ENCODE data around the gene TRAPPC10.
"Not testable (repeated sequence)": the region's sequence is repeated elsewhere in the genome, so short reads cannot be mapped to it uniquely, and the experiment has no call there.

The TRAPPC10 gene

GRCh38 chr21:44140552-44140932, 128.4 kb downstream of the TRAPPC10 start:
- not testable (repeated sequence) for DNase-seq (ENCODE audit: low read depth, low spot score); H3K27ac ChIP-seq; H3K9me3 ChIP-seq (ENCODE audit: low read depth, low read length); H3K4me3 ChIP-seq; H3K36me3 ChIP-seq (ENCODE audit: insufficient read depth, low read length); H3K9ac ChIP-seq (ENCODE audit: insufficient read length)

DNA sequence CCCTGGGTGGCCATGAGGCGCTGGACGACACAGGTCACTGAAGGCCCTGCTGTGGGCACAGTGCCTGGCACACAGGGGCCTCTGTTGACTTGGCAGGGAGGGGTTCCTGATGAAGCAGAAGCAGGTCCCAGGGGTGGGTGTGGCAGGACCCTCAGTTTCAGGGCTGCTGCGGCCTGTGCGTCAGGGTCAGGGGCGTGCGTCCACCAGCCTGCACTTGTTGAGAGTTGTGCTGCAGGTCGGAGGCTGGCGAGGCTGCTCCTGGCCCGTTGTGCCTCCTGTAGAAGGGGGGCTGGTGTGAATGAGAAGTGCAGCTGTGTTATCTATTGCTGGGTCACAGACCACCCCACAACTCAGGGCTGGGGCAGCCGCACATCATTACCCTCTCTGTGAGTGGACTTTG, 130.4 kb downstream of the TRAPPC10 start:
- not testable (repeated sequence) for H3K9ac ChIP-seq (ENCODE audit: insufficient read length); H3K4me3 ChIP-seq; H3K9me3 ChIP-seq (ENCODE audit: low read depth, low read length); DNase-seq (ENCODE audit: low read depth, low spot score); H3K36me3 ChIP-seq (ENCODE audit: insufficient read depth, low read length); H3K27ac ChIP-seq

- not testable (repeated sequence) for H3K9ac ChIP-seq (ENCODE audit: insufficient read length); H3K36me3 ChIP-seq (ENCODE audit: insufficient read depth, low read length); DNase-seq (ENCODE audit: low read depth, low spot score); H3K9me3 ChIP-seq (ENCODE audit: low read depth, low read length); H3K27ac ChIP-seq; H3K4me3 ChIP-seq
These were observed 131.3 kb downstream of the TRAPPC10 start for GRCh38 chr21:44143380-44143779.

DNA sequence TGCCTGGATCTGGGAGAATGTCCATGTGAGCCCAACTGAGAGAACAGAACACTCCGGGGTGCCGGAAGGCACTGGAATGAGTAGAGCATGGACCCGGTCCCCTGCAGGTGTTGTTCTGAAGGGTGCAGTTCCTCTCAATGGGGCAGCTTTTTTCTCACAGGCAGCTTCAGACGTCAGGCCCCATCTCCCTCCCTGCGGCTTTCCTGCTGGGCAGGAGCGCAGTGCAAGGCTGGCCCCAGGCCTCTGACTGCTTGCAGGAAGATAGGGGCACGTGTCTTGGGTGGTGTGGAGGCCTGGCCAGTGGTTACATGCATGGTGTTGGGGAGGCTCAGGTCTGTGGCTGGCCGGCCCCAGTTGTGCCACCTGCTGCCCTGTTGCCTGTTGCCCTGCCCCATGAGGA, 131.9 kb downstream of the TRAPPC10 start:
- not testable (repeated sequence) for H3K9me3 ChIP-seq (ENCODE audit: low read depth, low read length); H3K9ac ChIP-seq (ENCODE audit: insufficient read length); H3K4me3 ChIP-seq; H3K27ac ChIP-seq; DNase-seq (ENCODE audit: low read depth, low spot score); H3K36me3 ChIP-seq (ENCODE audit: insufficient read depth, low read length)

GRCh38 chr21:44144784-44145602, 132.9 kb downstream of the TRAPPC10 start:
- not testable (repeated sequence) for H3K9ac ChIP-seq (ENCODE audit: insufficient read length); DNase-seq (ENCODE audit: low read depth, low spot score); H3K9me3 ChIP-seq (ENCODE audit: low read depth, low read length); H3K36me3 ChIP-seq (ENCODE audit: insufficient read depth, low read length); H3K4me3 ChIP-seq; H3K27ac ChIP-seq

- not testable (repeated sequence) for DNase-seq (ENCODE audit: low read depth, low spot score); H3K27ac ChIP-seq; H3K36me3 ChIP-seq (ENCODE audit: insufficient read depth, low read length); H3K9me3 ChIP-seq (ENCODE audit: low read depth, low read length); H3K9ac ChIP-seq (ENCODE audit: insufficient read length); H3K4me3 ChIP-seq
These were observed 133.5 kb downstream of the TRAPPC10 start for GRCh38 chr21:44145616-44146015.

DNA sequence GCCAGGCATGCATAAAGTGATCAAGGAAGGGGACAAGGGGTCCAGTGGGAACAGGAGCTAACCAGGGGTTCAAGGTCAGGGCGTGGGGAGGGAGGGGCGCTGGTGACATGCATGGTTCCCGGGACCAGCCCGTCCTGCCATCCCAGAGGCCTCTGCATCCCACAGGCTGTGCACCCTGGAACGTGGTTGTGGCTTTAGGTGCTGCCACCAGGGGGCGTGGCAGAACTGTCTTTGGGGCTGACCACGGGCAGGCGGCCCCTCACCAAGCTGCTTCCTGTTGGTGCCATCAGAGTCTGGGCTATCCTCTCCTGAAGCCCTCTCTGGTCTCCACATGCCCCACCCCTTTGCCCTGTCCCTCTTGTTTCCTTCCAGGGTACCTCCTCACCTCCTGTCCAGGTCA, 135.0 kb downstream of the TRAPPC10 start:
- not testable (repeated sequence) for H3K36me3 ChIP-seq (ENCODE audit: insufficient read depth, low read length); H3K9me3 ChIP-seq (ENCODE audit: low read depth, low read length); H3K9ac ChIP-seq (ENCODE audit: insufficient read length); DNase-seq (ENCODE audit: low read depth, low spot score); H3K4me3 ChIP-seq; H3K27ac ChIP-seq

DNA sequence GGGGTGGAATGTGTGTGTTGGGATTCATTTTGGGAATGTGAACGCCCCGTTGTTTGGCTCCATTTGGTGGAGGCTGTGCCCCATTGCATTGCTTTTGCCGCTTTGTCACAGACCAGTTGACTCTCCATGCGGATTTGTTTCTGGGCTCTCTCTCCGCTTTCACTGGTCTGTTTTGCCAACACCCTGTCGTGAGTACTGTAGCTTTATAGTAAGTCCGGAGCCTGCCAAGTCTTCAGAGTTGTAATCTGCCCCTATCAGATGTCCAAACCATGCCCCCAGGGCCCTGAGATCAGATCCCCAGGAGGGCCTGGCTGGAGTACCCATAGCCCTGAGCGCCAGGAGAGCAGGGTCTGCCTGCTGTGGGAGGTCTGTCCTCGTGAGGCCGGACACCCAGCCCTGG, 138.1 kb downstream of the TRAPPC10 start:
- H3K9me3 ChIP-seq (ENCODE audit: low read depth, low read length); DNase-seq (ENCODE audit: low read depth, low spot score); H3K4me3 ChIP-seq: not testable (repeated sequence)

GRCh38 chr21:44153214-44153888, 141.2 kb downstream of the TRAPPC10 start:
- not testable (repeated sequence) for H3K9me3 ChIP-seq (ENCODE audit: low read depth, low read length)

More for the DNA sequence above, 138.1 kb downstream of the TRAPPC10 start:
- H3K9ac ChIP-seq (ENCODE audit: insufficient read length); H3K36me3 ChIP-seq (ENCODE audit: insufficient read depth, low read length); H3K27ac ChIP-seq: not testable (repeated sequence)

DNA sequence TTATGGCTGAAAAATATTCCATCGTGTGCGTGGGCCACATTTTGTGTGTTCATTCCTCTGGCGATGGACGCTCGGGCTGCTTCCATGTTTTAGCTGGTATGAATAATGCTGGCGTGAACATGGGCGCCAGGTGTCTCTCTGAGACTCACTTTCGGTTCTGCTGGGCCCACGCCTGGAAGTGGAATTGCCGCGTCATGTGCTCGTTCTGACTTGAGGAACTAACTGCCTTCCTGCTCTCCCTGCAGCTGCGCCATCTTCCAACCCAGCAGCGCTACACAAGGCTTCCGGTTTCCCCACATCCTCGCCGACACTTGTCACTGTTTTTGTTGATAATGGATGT, 141.8 kb downstream of the TRAPPC10 start:
- H3K9me3 ChIP-seq (ENCODE audit: low read depth, low read length); H3K27ac ChIP-seq; DNase-seq (ENCODE audit: low read depth, low spot score); H3K4me3 ChIP-seq; H3K36me3 ChIP-seq (ENCODE audit: insufficient read depth, low read length); H3K9ac ChIP-seq (ENCODE audit: insufficient read length): not testable (repeated sequence)

More at GRCh38 chr21:44153214-44153888, 141.2 kb downstream of the TRAPPC10 start:
- H3K27ac ChIP-seq; H3K4me3 ChIP-seq; DNase-seq (ENCODE audit: low read depth, low spot score); H3K9ac ChIP-seq (ENCODE audit: insufficient read length); H3K36me3 ChIP-seq (ENCODE audit: insufficient read depth, low read length): not testable (repeated sequence)

DNA sequence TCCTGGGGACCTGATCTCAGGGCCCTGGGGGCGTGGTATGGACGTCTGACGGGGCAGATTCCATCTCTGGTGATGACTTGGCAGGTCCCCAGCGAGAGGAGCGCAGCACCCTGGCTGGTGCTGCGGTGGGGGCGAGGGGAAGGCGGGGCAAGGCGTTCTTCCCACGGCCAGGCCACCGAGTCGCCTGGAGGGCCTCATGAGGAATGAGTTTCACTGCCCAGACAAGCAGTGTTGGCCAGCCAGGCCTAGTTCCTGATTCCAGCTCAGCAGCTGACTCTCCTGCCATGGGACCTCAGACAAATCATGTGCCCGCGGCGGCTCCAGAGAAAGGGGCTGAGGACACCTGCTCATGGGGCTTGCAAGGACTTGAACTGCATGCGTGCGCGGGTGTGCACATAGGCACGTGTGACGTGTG, 142.7 kb downstream of the TRAPPC10 start:
- H3K9ac ChIP-seq (ENCODE audit: insufficient read length); H3K36me3 ChIP-seq (ENCODE audit: insufficient read depth, low read length); DNase-seq (ENCODE audit: low read depth, low spot score); H3K9me3 ChIP-seq (ENCODE audit: low read depth, low read length); H3K27ac ChIP-seq; H3K4me3 ChIP-seq: not testable (repeated sequence)

DNA sequence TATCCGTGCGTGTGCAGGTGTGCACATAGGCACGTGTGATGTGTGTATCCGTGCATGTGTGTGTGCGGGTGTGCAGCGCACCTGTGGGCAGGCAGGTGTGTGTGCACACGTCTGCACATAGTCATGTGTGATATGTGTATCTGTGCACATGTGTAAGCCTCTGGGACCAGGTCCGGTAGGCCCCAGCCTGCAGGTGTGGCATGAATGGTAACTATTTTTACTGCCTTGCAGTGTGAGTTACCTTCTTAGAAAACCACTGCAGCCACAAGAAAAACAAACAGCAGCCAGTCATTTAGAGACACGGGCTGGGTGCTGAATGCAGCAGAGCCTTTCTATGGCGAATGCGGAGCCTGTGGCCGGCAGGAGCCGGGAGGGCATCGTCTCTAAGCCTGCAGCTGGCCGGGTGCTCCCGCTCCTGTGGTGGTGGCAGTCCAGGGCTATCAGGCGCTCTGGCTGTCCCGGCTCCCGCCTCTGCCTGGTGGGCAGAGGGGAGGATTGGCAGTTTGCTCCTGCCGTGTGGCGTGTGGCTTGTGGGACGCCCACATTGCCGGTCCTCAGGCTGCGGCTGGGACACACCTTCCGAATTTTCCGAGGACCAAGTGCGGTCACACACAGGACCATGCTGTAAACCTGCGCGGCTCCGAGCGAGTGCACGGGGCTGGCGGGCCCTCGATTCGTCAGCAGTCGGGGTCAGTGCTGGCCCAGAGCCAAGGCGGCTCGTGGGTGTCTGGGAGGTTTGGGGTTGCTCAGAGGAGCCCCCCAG, 143.3 kb downstream of the TRAPPC10 start:
- H3K9ac ChIP-seq (ENCODE audit: insufficient read length); H3K36me3 ChIP-seq (ENCODE audit: insufficient read depth, low read length); H3K27ac ChIP-seq; DNase-seq (ENCODE audit: low read depth, low spot score); H3K4me3 ChIP-seq; H3K9me3 ChIP-seq (ENCODE audit: low read depth, low read length): not testable (repeated sequence)

DNA sequence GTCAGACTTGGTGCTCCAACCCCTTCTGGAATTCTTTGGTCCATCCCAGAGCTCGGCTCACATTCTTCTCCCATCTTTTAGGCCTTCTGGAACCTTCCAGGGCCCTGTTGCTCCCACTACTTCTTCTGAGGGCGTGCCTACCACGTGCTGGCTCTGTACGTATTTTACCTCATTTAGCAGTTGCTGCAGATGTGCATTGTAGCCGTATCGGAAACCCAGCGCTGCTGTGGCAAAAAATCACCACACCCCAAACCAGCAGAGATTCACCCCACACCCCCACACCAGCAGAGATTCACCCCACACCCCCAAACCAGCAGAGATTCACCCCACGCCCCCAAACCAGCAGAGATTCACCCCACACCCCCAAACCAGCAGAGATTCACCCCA, 143.9 kb downstream of the TRAPPC10 start:
- H3K36me3 ChIP-seq (ENCODE audit: insufficient read depth, low read length); H3K27ac ChIP-seq; H3K9me3 ChIP-seq (ENCODE audit: low read depth, low read length); DNase-seq (ENCODE audit: low read depth, low spot score); H3K9ac ChIP-seq (ENCODE audit: insufficient read length); H3K4me3 ChIP-seq: not testable (repeated sequence)
